HT1080 (cell line): Measurements from ENCODE around the gene FIGLA. TPM values are rescaled to one million over a fixed set of nuclear protein-coding genes. Genes with fewer than 3 reads are reported as not detected.
A peak's percentile ranks its signal among the peaks of the same experiment; 100 is the strongest.

Source experiments
- DNase-seq: peaks from one replicate; pipeline ENCODE4 v3.0.0-alpha.2; 2015; ENCODE audit warnings: low read depth
- total RNA-seq: library from RNA; depleted of rRNA; stranded (reverse); fragments of >200 nt; shearing (Covaris generic); gene quantifications from 2 replicates; pipeline ENCODE4 v1.2.3, GENCODE V29; 2014

Gene FIGLA
- total RNA-seq, 1 experiment from 2014 or later: not detected

- DNase-seq: no peak
Measured at GRCh38 chr2:70776266-70776665, 14.2 kb downstream of the FIGLA start.

- no peak for DNase-seq
Measured at GRCh38 chr2:70775141-70775540, 15.3 kb downstream of the FIGLA start.

GRCh38 chr2:70772486-70773155 lies 17.8 kb downstream of the FIGLA start:
- DNase-seq: no peak

GRCh38 chr2:70771446-70771845 lies 19.0 kb downstream of the FIGLA start:
- no peak for DNase-seq

- no peak for DNase-seq
Measured at GRCh38 chr2:70769450-70769849, 21.0 kb downstream of the FIGLA start.

GRCh38 chr2:70768590-70769085 lies 21.8 kb downstream of the FIGLA start:
- no peak for DNase-seq

GRCh38 chr2:70767699-70768589 lies 22.5 kb downstream of the FIGLA start, which contains the start of gene ADD2:
Gene ADD2, minus strand, starts transcription at chr2:70768200. Its CDS starts 61,792 bp downstream, at chr2:70706408.
- peak; percentile 69 for DNase-seq

- DNase-seq: peak; percentile 40
Measured at GRCh38 chr2:70767079-70767698, 23.3 kb downstream of the FIGLA start.

GRCh38 chr2:70766357-70767078 lies 23.9 kb downstream of the FIGLA start:
- no peak for DNase-seq

GRCh38 chr2:70765507-70765906 lies 24.9 kb downstream of the FIGLA start:
- DNase-seq: no peak

- DNase-seq: no peak
Measured at GRCh38 chr2:70759446-70759845, 31.0 kb downstream of the FIGLA start.

GRCh38 chr2:70757966-70758365 lies 32.5 kb downstream of the FIGLA start:
- DNase-seq: no peak

- no peak for DNase-seq
Measured at GRCh38 chr2:70757360-70757759, 33.1 kb downstream of the FIGLA start.

GRCh38 chr2:70756128-70756527 lies 34.3 kb downstream of the FIGLA start:
- DNase-seq: no peak

GRCh38 chr2:70753902-70754301 lies 36.5 kb downstream of the FIGLA start:
- DNase-seq: no peak

- DNase-seq: no peak
Measured at GRCh38 chr2:70753031-70753430, 37.4 kb downstream of the FIGLA start.

- no peak for DNase-seq
Measured at GRCh38 chr2:70752396-70752795, 38.0 kb downstream of the FIGLA start.

- no peak for DNase-seq
Measured at GRCh38 chr2:70751881-70752280, 38.6 kb downstream of the FIGLA start.

- DNase-seq: peak; percentile 43
Measured at GRCh38 chr2:70750320-70750719, 40.1 kb downstream of the FIGLA start.

- no peak for DNase-seq
Measured at GRCh38 chr2:70748002-70748784, 42.2 kb downstream of the FIGLA start.
